Measurements from ENCODE around the gene OVCA2. TPM values are rescaled to one million over a fixed set of nuclear protein-coding genes. Genes with fewer than 3 reads are reported as not detected.

Gene OVCA2
- total and polyA plus RNA-seq, 4 donors = 16.1 to 30.6 (median 23.7) TPM

DNA sequence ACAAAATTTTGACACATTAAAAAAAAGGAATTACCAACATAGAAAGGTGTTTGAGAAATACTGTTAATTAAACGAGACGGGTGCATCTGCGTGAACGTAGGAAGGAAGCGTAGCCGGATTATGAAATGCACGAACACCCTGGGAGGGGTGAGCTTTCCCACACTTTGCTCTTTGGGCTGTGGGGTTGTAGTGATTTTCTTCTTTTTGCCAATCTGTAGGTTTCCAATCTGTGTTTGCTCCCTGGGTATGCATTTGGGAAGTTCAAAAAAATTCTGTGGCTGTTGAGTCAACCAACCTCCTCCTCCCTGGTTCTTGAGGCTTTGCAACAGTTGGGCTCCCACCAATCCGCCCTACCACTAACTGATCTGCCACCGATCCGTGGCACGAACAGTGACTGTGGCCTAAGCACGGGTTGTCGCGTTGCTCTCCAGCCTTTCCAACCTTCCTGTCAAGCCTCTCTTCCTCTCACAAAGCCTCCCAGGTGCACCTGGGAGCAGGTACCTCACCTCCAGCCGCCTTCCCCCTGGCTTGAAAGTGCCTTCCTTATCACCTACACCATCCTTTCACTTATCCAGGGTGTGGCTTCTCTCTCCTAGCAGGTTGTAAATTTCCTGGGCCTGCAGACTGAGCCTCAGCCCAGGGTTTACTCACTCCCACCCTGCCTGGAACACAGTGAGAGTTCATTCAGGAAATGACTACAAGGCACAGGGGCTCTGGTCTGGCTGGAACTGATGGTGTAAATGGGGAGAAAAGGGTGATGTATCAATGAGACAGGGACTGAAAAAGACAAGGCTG lies 33.3 kb upstream of the OVCA2 start:
- 77% methylated on average over 15 of the region's 15 CpGs for WGBS
- H3K9ac ChIP-seq (ENCODE audit: low read depth in 1 of 2, low read length in 2 of 2) = no peak overlapping the region

GRCh38 chr17:2009737-2010136 lies 32.1 kb upstream of the OVCA2 start:
- Histone ChIP-seq H3K9ac (ENCODE audit: low read depth in 1 of 2, low read length in 2 of 2) (no peak overlapping the region), H3K9me3 (ENCODE audit: control insufficient read depth in 4 of 4, low read length in 3 of 4) (no peaks in the 10 kb centered on the region), H3K4me1 (ENCODE audit: control insufficient read depth in 4 of 4, insufficient read depth in 4 of 4, low read length in 3 of 4) (peaks cover 19 to 70% (median 37%) of the 10 kb centered on the region in 4 donors), H3K4me3 (ENCODE audit: low read depth in 1 of 3, low read length in 3 of 3) (no peak overlapping the region), H3K27me3 (ENCODE audit: control insufficient read depth in 4 of 4, insufficient read depth in 4 of 4, low read length in 3 of 4) (no peaks in the 10 kb centered on the region), H3K36me3 (ENCODE audit: control insufficient read depth in 4 of 4, insufficient read depth in 3 of 4, low read depth in 1 of 4, low read length in 3 of 4) (no peaks in the 10 kb centered on the region), H3K27ac (ENCODE audit: low read depth in 1 of 2, low read length in 2 of 2) (no peak overlapping the region)
- no peak for DNase-seq (ENCODE audit: low spot score)
- WGBS = 97% methylated on average over 10 of the region's 10 CpGs
- TF ChIP-seq HNF4G (IDR thresholded peaks at IDR 0.05) (no peak), NR2F2 (IDR thresholded peaks at IDR 0.05) (no peak), HNF4A (conservative IDR thresholded peaks at IDR 0.05) (no peak), RAD21 (IDR thresholded peaks at IDR 0.05) (no peak), REST (IDR thresholded peaks at IDR 0.05) (no peak)
- TF ChIP-seq, protein P1, sequence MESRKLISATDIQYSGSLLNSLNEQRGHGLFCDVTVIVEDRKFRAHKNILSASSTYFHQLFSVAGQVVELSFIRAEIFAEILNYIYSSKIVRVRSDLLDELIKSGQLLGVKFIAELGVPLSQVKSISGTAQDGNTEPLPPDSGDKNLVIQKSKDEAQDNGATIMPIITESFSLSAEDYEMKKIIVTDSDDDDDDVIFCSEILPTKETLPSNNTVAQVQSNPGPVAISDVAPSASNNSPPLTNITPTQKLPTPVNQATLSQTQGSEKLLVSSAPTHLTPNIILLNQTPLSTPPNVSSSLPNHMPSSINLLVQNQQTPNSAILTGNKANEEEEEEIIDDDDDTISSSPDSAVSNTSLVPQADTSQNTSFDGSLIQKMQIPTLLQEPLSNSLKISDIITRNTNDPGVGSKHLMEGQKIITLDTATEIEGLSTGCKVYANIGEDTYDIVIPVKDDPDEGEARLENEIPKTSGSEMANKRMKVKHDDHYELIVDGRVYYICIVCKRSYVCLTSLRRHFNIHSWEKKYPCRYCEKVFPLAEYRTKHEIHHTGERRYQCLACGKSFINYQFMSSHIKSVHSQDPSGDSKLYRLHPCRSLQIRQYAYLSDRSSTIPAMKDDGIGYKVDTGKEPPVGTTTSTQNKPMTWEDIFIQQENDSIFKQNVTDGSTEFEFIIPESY (IDR thresholded peaks at IDR 0.05) = no peak
- TF ChIP-seq, protein P2, sequence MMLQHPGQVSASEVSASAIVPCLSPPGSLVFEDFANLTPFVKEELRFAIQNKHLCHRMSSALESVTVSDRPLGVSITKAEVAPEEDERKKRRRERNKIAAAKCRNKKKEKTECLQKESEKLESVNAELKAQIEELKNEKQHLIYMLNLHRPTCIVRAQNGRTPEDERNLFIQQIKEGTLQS (IDR thresholded peaks at IDR 0.05) = no peak

More for the DNA sequence above, 33.3 kb upstream of the OVCA2 start:
- Histone ChIP-seq H3K36me3 (ENCODE audit: control insufficient read depth in 4 of 4, insufficient read depth in 3 of 4, low read depth in 1 of 4, low read length in 3 of 4) (no peaks in the 10 kb centered on the region), H3K27me3 (ENCODE audit: control insufficient read depth in 4 of 4, insufficient read depth in 4 of 4, low read length in 3 of 4) (no peaks in the 10 kb centered on the region), H3K27ac (ENCODE audit: low read depth in 1 of 2, low read length in 2 of 2) (no peak overlapping the region), H3K4me3 (ENCODE audit: low read depth in 1 of 3, low read length in 3 of 3) (no peak overlapping the region), H3K4me1 (ENCODE audit: control insufficient read depth in 4 of 4, insufficient read depth in 4 of 4, low read length in 3 of 4) (peaks cover 19 to 67% (median 39%) of the 10 kb centered on the region in 4 donors), H3K9me3 (ENCODE audit: control insufficient read depth in 4 of 4, low read length in 3 of 4) (no peaks in the 10 kb centered on the region)
- TF ChIP-seq RAD21 (IDR thresholded peaks at IDR 0.05) = no peak
- TF ChIP-seq TAF1 (conservative IDR thresholded peaks at IDR 0.05) = no peak
- TF ChIP-seq EGR1 (IDR thresholded peaks at IDR 0.05; ENCODE audit: low read depth in 2 of 2) = no peak
- TF ChIP-seq RXRA (IDR thresholded peaks at IDR 0.05) = no peak
- TF ChIP-seq, protein P1 (IDR thresholded peaks at IDR 0.05) = no peak
- TF ChIP-seq HNF4A (conservative IDR thresholded peaks at IDR 0.05) = no peak
- TF ChIP-seq REST (IDR thresholded peaks at IDR 0.05) = no peak
- no peak for TF ChIP-seq NR2F2 (IDR thresholded peaks at IDR 0.05)
- no peak for TF ChIP-seq GABPA (IDR thresholded peaks at IDR 0.05 in 1 of 2, conservative IDR thresholded peaks at IDR 0.05 in 1 of 2)
- TF ChIP-seq, protein P2 (IDR thresholded peaks at IDR 0.05) = no peak
- no peak for TF ChIP-seq FOXA1 (IDR thresholded peaks at IDR 0.05)
- no peak for TF ChIP-seq YY1 (IDR thresholded peaks at IDR 0.05)
- TF ChIP-seq, protein P3, sequence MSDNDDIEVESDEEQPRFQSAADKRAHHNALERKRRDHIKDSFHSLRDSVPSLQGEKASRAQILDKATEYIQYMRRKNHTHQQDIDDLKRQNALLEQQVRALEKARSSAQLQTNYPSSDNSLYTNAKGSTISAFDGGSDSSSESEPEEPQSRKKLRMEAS (IDR thresholded peaks at IDR 0.05) = no peak
- no peak for TF ChIP-seq FOXA2 (IDR thresholded peaks at IDR 0.05)
- DNase-seq (ENCODE audit: low spot score) = no peak

All from liver (tissue), 9 donors.